Erythroblast (primary cell): ENCODE measurements around the gene C10orf120.
A peak's percentile ranks its signal among the peaks of the same experiment; 100 is the strongest.

ENCODE experiments used
- DNase-seq, 2 experiments: peaks; one replicate each; lab custom pipeline; 2025; lab: John Stamatoyannopoulos, UW
- GATA1 ChIP-seq: IDR thresholded peaks from 2 replicates; pipeline ENCODE4 v1.6.1; 2011; ENCODE audit warnings: low read depth, mild to moderate bottlenecking, control low read depth, low read length, moderate library complexity
- POLR2A ChIP-seq: IDR thresholded peaks from 2 replicates; pipeline ENCODE4 v1.6.1; 2011; ENCODE audit warnings: mild to moderate bottlenecking, low read length

Gene C10orf120

DNA sequence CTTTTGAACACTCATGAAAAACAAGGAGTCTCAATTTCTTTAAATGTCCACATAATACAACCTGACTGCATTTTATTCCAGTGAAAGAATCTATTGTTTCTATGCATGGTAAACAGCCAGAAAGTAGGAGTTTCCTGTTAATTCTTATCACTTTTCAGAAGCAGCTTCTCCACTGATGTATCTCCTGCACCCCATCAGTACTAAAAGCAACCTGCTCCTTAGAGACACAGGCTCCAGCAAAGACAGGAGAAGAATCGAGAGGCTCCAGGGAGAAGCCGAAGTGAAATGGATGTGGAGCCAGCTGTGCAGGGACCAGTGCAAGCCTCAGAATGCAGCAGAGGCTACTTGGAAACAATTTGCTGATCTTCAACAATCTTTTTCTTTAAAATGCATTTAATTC is 16.4 kb upstream of the C10orf120 start:
- no peak for DNase-seq
- TF ChIP-seq POLR2A = no peak

DNA sequence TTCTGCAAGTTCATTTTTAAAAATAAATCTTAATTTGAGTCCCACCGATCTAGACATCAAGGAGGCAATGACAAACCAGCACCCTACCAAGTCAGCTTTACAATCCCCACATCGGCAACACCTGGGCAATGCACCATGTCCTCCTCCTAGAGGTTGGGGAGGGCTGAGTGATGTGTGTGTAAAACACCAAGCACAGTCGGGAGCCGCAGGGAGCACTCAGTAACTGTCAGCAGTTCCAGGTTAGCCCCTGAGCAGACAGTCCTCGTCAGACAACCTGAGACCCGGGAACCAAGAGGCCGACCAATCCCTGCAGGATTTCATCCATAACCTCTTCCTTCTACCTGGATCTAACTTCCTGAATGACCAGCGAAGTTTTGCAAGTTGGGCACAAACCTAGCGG is 15.9 kb upstream of the C10orf120 start:
- TF ChIP-seq POLR2A = no peak
- no peak for TF ChIP-seq GATA1
- DNase-seq = no peak

DNA sequence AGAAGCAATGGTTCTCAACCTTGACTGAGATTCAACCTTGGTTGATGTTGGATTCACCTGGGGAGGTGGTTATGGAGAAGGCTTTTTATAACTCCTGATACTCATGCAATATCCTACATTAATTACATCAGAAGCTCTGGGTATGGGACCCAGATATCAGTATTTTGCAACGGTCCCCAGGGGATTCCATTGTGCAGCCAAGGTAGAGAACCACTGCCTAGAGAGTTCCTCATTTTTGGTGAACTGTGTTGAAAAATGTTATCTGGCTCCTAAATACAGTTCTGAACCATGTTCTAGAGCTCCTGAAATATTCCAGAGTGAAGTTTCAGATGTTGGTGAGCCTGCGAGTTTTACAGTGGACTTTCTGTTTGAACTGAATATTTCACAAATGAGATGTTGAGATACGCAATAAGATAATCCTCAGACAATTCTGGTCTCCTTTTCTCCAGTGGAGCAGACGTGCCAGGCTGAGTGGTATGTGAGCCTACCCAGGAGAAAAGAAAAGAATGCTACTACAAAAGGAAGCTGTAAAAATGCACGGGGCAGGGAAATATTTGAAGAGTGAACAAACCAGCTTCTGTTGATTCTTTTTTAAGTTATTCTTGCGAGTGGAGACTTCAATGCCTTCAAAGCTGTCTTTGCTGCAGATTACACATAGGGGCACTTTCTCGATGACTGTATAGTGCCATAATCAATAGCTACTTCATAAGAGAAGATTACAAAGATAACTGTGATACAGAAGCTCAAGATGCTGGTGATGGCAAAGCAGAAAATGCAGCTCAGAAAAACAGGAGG is 13.6 kb upstream of the C10orf120 start:
- no peak for TF ChIP-seq POLR2A
- no peak for TF ChIP-seq GATA1
- no peak for DNase-seq

DNA sequence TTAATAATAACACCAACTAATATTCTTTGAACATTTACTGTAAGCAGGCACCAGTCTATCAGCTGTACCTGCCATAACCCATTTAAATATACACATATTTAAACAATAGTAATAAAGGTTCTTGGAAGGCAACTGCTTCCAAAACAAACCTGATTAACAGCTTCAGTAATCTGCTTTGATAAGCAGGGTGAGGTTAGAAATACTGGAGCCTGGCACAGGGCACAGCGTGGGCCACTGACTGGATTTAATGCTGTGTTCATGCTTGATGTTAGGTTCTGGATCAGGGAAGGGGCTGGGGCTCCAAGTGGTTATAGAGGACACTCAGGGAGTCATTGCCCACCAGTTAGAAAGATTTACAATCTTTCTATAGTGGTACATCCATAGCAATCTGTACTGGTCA is 10.9 kb upstream of the C10orf120 start:
- no peak for DNase-seq
- no peak for TF ChIP-seq GATA1
- no peak for TF ChIP-seq POLR2A

DNA sequence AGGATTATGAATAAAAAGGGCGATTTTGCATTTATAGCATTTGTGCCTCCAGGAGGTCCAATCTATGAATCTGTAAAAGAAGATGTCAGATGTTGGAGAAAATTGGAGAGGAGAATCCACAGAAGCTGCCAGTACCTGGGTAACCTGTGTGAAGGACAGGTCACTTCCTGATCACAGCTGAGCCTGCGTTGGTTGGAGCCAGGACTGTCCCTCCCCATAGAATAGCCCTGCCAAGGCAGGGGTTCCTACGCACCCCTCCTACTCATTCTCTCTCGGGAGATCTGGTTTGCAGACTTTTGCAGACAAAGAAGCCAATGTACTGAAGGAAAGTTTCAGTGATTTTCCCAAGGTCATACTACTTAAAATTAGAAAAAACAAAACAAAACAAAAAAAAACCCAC is 10.3 kb upstream of the C10orf120 start:
- TF ChIP-seq GATA1 = no peak
- TF ChIP-seq POLR2A = no peak
- no peak for DNase-seq

DNA sequence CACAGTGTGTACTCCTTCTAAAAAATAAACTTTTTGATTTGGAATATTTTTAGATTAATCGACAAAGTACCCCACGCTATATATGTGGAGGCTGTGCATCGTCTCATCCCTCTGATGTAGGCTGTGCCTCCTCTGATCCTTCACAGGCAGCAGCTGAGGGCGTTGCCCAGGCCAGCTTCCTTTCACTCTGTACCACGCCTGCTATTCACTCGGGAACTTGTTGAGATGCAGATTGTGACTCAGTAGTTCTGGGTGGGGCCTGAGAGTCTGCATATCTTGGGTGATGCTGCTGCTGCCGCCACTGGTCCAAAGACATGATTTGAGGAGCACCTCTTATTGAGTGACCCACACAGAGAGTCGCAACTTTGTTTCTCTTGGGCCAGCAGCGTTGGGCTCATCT is 7.9 kb upstream of the C10orf120 start:
- TF ChIP-seq GATA1 = no peak
- TF ChIP-seq POLR2A = no peak
- DNase-seq = no peak

DNA sequence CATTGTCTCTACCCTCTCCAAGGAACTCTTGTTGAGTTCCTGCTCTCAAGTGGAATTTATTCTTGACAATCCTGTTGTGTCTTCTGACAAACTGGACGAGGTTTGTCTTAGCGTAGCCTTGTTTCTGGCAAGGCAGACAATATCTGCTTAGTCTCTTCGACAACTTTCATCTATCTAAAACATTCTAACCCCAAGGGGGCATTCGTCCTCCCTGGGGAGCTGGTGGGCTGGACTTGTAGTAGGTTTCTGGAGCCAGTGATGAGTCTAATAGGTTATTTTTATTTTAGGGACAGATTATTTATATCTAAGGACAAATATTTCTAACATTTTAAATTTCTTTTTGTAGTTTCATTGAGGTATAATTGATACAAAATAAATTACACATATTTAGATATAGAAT is 7.3 kb upstream of the C10orf120 start:
- TF ChIP-seq POLR2A (no peak), GATA1 (no peak)
- DNase-seq = no peak

DNA sequence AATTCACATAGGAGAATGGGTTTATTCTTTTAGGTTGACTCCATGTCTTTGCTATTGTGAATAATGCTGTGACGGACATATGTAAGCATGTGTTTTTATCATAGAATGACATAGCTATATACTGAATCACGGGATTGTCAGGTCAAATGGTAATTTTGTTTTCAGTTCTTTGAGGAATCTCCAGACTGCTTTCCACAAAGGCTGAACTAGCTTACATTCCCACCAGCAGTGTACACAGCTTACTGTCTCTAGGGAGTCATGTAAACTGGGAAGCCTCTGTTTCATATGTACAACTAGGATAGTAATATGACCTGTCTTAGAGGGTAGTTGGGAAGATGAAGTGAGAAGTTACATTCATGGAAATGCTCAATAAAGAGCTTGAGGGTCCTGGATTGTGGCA is 6.8 kb upstream of the C10orf120 start:
- no peak for DNase-seq
- TF ChIP-seq POLR2A = no peak
- TF ChIP-seq GATA1 = no peak

DNA sequence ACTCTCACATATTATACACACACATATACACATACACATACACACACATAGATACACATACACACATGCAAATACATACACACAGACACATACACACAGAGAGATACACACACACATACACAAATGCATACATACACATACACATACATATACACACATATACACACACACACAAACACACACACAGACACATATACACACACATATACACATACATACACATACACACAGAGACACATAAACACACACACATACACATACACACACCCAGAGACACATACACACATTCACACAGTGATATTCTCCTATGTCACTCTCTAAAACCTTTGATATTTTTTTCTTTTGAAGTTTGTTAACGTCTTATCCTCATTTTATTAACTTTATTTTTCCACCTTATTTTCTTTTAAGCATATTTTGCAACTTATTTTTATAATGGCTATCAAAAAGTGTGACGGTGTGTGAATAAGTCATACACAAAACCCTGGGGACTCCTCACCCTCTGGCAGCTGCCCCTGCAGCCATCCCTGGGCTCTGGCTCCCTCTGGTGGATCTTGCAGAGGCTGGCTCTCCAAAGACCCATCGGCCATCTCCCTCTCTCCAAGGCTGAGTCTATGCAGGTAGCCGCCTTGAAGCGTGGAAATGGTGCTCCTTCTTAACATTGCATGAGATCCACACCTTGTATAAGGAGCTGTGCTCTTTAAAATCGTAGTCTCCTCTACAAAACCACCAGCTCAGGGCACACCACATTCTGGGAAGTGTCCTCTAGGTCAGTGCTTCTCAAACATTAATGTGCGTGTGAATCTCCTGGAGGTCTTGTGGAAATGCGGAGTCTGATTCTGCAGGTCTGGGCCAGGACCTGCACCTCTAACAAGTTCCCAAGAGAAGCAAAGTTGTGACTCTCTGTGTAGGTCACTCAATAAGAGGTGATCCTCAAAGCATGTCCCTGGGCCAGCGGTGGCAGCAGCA is 4.1 kb upstream of the C10orf120 start:
- TF ChIP-seq GATA1 = no peak
- TF ChIP-seq POLR2A = no peak
- DNase-seq = peak; percentile 40 to 68

DNA sequence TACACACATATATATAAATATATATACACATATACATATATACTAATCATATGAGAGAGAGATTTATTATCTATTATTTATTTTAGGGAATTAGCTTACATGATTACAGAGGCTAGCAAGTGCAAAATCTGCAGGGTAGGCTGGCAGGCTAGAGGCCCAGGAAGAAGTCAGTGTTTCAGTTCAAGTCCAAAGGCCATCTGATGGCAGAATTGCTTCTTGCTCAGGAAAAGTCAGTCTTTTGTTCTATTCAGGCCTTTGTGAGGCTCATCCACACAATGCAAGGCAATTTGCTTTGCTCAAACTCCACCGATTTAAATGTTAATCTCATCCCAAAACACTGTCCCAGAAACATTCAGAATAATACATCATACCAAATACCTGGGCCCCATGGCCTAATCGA is 2.6 kb upstream of the C10orf120 start:
- no peak for DNase-seq
- no peak for TF ChIP-seq GATA1
- no peak for TF ChIP-seq POLR2A

DNA sequence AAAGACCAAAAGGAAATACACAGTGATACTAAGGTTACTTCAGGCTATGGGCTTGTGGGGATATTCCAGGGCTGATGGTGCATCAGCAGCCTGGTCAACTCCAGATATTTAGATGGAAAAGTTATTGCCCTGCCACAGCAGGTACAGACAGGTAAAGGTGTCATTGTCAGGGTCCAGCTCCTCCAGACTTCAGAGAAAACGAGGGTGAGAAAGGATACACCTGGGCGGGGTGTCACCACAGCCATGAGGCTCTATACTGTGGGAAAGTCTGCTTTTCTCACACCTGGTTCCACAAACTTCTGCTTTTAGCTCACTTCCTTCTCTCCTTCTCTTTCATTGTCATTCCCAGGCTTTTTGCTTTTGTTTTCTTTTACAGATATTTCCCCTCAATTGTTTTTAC is 2.0 kb upstream of the C10orf120 start:
- TF ChIP-seq GATA1 (no peak), POLR2A (no peak)
- DNase-seq = no peak

DNA sequence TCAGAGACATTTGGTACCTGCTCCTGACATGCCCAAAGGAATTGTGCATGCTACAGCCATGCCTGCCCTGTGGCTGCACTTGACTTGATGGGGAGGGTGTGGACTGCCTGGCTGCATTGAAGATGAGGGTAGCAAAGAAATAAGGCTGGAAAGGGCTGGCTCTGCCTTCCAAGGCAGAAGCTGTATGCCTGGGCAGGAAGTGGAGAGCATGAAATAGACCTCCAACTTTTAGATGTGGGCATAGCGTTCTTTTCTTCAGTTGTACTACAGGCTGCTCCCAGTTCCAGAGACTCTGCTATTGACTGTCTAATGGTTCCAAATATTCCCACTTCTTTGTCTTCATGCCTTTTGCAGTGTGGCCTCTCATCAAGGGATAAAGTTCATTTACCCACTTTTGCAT is 3.0 kb downstream of the C10orf120 start:
- DNase-seq = no peak
- TF ChIP-seq POLR2A (no peak), GATA1 (no peak)

DNA sequence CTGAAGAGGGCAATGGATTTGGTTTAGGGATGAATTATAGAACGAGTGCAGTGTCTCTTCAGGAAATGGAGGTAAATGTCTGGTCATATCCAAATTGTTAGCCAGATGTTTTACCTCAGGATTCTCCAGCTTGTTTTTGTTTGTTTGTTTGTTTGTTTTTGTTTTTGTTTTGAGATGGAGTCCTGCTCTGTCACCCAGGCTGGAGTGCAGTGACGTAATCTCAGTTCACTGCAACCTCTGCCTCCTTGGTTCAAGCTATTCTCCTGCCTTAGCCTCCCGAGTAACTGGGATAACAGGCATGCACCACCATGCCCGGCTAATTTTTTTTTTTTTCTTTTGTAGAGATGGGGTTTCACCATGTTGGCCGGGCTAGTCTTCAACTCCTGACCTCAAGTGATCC is 6.9 kb downstream of the C10orf120 start:
- no peak for DNase-seq
- no peak for TF ChIP-seq POLR2A
- TF ChIP-seq GATA1 = no peak
